GM12878 (cell line): ENCODE data around the gene CUTA.

Experiments used
- JUND ChIP-seq: IDR thresholded peaks from 2 replicates; pipeline ENCODE4 v1.6.1; 2012; ENCODE audit warnings: low read depth, mild to moderate bottlenecking, low read length, improper control_type of control experiment, moderate library complexity
- TBL1XR1 ChIP-seq: IDR thresholded peaks from 2 replicates; pipeline ENCODE4 v1.6.1; 2012; ENCODE audit warnings: low read depth, low read length, improper control_type of control experiment
- TF ChIP-seq, protein P1 (sequence below): IDR thresholded peaks from 2 replicates; pipeline ENCODE4 v1.6.1; 2012; ENCODE audit warnings: mild to moderate bottlenecking, low read depth, low read length
- TF ChIP-seq, protein P2 (sequence below), 3 experiments: IDR thresholded peaks in 2 of 3; conservative IDR thresholded peaks in 1 of 3; 2 replicates each; pipeline ENCODE4 v1.5.1; 2011; ENCODE audit warnings: low read depth in 3 of 3, low read length in 3 of 3, mild to moderate bottlenecking in 3 of 3, control low read depth in 2 of 3, moderate library complexity in 2 of 3, inconsistent platforms in 1 of 3, mixed read lengths in 1 of 3; ENCODE audit not compliant: control insufficient read depth in 2 of 3, insufficient read depth in 1 of 3; ENCODE audit errors: extremely low read depth in 1 of 3

DNA sequence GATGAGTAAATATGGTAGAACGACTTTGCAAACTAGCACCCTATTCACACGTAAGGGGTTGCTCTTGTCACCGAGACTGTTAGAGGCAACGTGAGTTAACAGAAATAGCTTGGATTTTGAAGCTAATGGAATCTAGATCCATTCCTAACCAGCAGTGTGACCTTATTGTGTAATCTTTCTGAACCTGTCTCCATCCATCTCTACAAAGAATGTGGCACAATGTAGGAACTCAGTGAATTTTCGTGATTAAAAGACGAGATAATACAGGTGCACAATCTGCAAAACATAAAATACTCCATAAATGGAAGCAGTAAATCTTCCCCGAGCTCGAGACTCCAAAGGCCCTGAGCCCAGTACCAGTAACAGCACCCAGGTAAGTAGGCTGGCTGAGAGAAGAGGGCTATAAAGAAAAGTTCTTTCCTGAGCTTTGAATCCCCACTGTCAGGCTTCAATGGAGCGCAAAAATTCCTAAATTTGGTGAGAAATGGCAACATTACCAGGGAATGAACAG is 27.1 kb downstream of the CUTA start:
- TF ChIP-seq, protein P1, sequence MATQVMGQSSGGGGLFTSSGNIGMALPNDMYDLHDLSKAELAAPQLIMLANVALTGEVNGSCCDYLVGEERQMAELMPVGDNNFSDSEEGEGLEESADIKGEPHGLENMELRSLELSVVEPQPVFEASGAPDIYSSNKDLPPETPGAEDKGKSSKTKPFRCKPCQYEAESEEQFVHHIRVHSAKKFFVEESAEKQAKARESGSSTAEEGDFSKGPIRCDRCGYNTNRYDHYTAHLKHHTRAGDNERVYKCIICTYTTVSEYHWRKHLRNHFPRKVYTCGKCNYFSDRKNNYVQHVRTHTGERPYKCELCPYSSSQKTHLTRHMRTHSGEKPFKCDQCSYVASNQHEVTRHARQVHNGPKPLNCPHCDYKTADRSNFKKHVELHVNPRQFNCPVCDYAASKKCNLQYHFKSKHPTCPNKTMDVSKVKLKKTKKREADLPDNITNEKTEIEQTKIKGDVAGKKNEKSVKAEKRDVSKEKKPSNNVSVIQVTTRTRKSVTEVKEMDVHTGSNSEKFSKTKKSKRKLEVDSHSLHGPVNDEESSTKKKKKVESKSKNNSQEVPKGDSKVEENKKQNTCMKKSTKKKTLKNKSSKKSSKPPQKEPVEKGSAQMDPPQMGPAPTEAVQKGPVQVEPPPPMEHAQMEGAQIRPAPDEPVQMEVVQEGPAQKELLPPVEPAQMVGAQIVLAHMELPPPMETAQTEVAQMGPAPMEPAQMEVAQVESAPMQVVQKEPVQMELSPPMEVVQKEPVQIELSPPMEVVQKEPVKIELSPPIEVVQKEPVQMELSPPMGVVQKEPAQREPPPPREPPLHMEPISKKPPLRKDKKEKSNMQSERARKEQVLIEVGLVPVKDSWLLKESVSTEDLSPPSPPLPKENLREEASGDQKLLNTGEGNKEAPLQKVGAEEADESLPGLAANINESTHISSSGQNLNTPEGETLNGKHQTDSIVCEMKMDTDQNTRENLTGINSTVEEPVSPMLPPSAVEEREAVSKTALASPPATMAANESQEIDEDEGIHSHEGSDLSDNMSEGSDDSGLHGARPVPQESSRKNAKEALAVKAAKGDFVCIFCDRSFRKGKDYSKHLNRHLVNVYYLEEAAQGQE, result no peak
- TF ChIP-seq, protein P2, sequence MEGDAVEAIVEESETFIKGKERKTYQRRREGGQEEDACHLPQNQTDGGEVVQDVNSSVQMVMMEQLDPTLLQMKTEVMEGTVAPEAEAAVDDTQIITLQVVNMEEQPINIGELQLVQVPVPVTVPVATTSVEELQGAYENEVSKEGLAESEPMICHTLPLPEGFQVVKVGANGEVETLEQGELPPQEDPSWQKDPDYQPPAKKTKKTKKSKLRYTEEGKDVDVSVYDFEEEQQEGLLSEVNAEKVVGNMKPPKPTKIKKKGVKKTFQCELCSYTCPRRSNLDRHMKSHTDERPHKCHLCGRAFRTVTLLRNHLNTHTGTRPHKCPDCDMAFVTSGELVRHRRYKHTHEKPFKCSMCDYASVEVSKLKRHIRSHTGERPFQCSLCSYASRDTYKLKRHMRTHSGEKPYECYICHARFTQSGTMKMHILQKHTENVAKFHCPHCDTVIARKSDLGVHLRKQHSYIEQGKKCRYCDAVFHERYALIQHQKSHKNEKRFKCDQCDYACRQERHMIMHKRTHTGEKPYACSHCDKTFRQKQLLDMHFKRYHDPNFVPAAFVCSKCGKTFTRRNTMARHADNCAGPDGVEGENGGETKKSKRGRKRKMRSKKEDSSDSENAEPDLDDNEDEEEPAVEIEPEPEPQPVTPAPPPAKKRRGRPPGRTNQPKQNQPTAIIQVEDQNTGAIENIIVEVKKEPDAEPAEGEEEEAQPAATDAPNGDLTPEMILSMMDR (IDR thresholded peaks at IDR 0.05 in 2 of 3, conservative IDR thresholded peaks at IDR 0.05 in 1 of 3; ENCODE audit: control insufficient read depth in 2 of 3, extremely low read depth in 1 of 3, insufficient read depth in 1 of 3, low read depth in 3 of 3, low read length in 3 of 3), result no peak
- no peak for TF ChIP-seq TBL1XR1
- no peak for TF ChIP-seq JUND
